ENCODE data around the gene CREB1.

DNA sequence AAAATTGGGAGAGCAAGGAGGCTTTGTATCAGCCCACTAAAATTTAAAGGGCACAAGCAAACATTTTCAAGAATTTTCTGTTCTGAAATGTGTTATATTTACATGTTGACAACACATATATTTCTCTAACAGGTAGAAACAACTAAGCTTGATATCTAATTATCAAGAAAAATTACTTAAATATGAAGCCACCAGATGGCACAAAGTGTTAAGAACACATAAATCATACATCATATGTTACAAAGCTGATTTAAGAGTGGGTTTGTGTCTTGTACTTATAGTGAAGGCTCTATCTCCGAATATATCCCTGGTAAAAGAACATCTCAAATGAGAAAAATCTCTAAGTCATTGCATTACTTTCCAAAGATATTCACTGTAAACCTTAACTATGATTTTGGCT, 19.6 kb upstream of the CREB1 start:
- TF ChIP-seq EZH2 (IDR thresholded peaks at IDR 0.05) (no peak), EZH2phosphoT487 (IDR thresholded peaks at IDR 0.05) (no peak)
- TF ChIP-seq, protein P1, sequence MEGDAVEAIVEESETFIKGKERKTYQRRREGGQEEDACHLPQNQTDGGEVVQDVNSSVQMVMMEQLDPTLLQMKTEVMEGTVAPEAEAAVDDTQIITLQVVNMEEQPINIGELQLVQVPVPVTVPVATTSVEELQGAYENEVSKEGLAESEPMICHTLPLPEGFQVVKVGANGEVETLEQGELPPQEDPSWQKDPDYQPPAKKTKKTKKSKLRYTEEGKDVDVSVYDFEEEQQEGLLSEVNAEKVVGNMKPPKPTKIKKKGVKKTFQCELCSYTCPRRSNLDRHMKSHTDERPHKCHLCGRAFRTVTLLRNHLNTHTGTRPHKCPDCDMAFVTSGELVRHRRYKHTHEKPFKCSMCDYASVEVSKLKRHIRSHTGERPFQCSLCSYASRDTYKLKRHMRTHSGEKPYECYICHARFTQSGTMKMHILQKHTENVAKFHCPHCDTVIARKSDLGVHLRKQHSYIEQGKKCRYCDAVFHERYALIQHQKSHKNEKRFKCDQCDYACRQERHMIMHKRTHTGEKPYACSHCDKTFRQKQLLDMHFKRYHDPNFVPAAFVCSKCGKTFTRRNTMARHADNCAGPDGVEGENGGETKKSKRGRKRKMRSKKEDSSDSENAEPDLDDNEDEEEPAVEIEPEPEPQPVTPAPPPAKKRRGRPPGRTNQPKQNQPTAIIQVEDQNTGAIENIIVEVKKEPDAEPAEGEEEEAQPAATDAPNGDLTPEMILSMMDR (IDR thresholded peaks at IDR 0.05), result no peak

Measured in neural progenitor cell (in vitro differentiated cells).